Measurements from ENCODE around the gene FBXW7. TPM values are rescaled to one million over a fixed set of nuclear protein-coding genes. Genes with fewer than 3 reads are reported as not detected.

FBXW7 gene
- total RNA-seq, 1 experiment from 2014 or later = 30.9 TPM

- no peak for DNase-seq
- no peak overlapping the region for H2AFZ ChIP-seq (ENCODE audit: low read length)
- H4K20me1 ChIP-seq (ENCODE audit: insufficient read depth, low read depth, low read length) = peaks cover 92% of the 10 kb centered on the region
- no peak overlapping the region for H3K4me2 ChIP-seq (ENCODE audit: low read depth, low read length, poor library complexity, severe bottlenecking)
- H3K9me3 ChIP-seq (ENCODE audit: low read length) = no peaks in the 10 kb centered on the region
- no peak overlapping the region for H3K27ac ChIP-seq (ENCODE audit: low read length)
- no peaks in the 10 kb centered on the region for H3K27me3 ChIP-seq (ENCODE audit: low read length)
- peaks cover 17% of the 10 kb centered on the region for H3K4me1 ChIP-seq (ENCODE audit: low read length)
- no peaks in the 10 kb centered on the region for H3K9me2 ChIP-seq (replicated peaks; ENCODE audit: insufficient read depth, low read length)
- H3K4me3 ChIP-seq (ENCODE audit: low read length) = no peak overlapping the region
- peaks cover 41% of the 10 kb centered on the region for H3K79me2 ChIP-seq (ENCODE audit: low read length)
- H3K9ac ChIP-seq (ENCODE audit: low read length) = no peak overlapping the region
- peaks cover 14% of the 10 kb centered on the region; the same call in 1 of the 2 replicates for H3K36me3 ChIP-seq (ENCODE audit: insufficient read depth, low read length)
Measured at GRCh38 chr4:152529880-152530279, 6.0 kb downstream of the FBXW7 start.

GRCh38 chr4:152528060-152528459, 7.8 kb downstream of the FBXW7 start:
- H3K4me2 ChIP-seq (ENCODE audit: low read depth, low read length, poor library complexity, severe bottlenecking) = no peak overlapping the region
- peaks cover 92% of the 10 kb centered on the region for H4K20me1 ChIP-seq (ENCODE audit: insufficient read depth, low read depth, low read length)
- no peak overlapping the region for H3K27ac ChIP-seq (ENCODE audit: low read length)
- DNase-seq = no peak
- no peak overlapping the region for H3K4me3 ChIP-seq (ENCODE audit: low read length)
- H2AFZ ChIP-seq (ENCODE audit: low read length) = no peak overlapping the region
- H3K27me3 ChIP-seq (ENCODE audit: low read length) = no peaks in the 10 kb centered on the region
- H3K9ac ChIP-seq (ENCODE audit: low read length) = no peak overlapping the region
- H3K9me2 ChIP-seq (replicated peaks; ENCODE audit: insufficient read depth, low read length) = no peaks in the 10 kb centered on the region
- H3K79me2 ChIP-seq (ENCODE audit: low read length) = peaks cover 35% of the 10 kb centered on the region
- no peaks in the 10 kb centered on the region for H3K4me1 ChIP-seq (ENCODE audit: low read length)
- H3K36me3 ChIP-seq (ENCODE audit: insufficient read depth, low read length) = 0 out of 2 replicates have a peak, but pooled peaks cover 6% of the 10 kb centered on the region
- H3K9me3 ChIP-seq (ENCODE audit: low read length) = no peaks in the 10 kb centered on the region

- H3K36me3 ChIP-seq (ENCODE audit: insufficient read depth, low read length) = 0 out of 2 replicates have a peak, but pooled peaks cover 6% of the 10 kb centered on the region
- no peak overlapping the region for H2AFZ ChIP-seq (ENCODE audit: low read length)
- no peak overlapping the region for H3K27ac ChIP-seq (ENCODE audit: low read length)
- H3K9me3 ChIP-seq (ENCODE audit: low read length) = no peaks in the 10 kb centered on the region
- H3K4me3 ChIP-seq (ENCODE audit: low read length) = no peak overlapping the region
- H3K4me2 ChIP-seq (ENCODE audit: low read depth, low read length, poor library complexity, severe bottlenecking) = no peak overlapping the region
- H3K79me2 ChIP-seq (ENCODE audit: low read length) = peaks cover 35% of the 10 kb centered on the region
- H3K4me1 ChIP-seq (ENCODE audit: low read length) = no peaks in the 10 kb centered on the region
- DNase-seq = no peak
- H3K9me2 ChIP-seq (replicated peaks; ENCODE audit: insufficient read depth, low read length) = no peaks in the 10 kb centered on the region
- no peak overlapping the region for H3K9ac ChIP-seq (ENCODE audit: low read length)
- peaks cover 93% of the 10 kb centered on the region for H4K20me1 ChIP-seq (ENCODE audit: insufficient read depth, low read depth, low read length)
- H3K27me3 ChIP-seq (ENCODE audit: low read length) = no peaks in the 10 kb centered on the region
Measured at GRCh38 chr4:152525878-152526277, 10.0 kb downstream of the FBXW7 start.

- no peaks in the 10 kb centered on the region for H3K9me3 ChIP-seq (ENCODE audit: low read length)
- peaks cover 94% of the 10 kb centered on the region for H4K20me1 ChIP-seq (ENCODE audit: insufficient read depth, low read depth, low read length)
- no peak overlapping the region for H3K27ac ChIP-seq (ENCODE audit: low read length)
- H3K36me3 ChIP-seq (ENCODE audit: insufficient read depth, low read length) = no peaks in the 10 kb centered on the region
- H3K4me3 ChIP-seq (ENCODE audit: low read length) = no peak overlapping the region
- H3K9me2 ChIP-seq (replicated peaks; ENCODE audit: insufficient read depth, low read length) = no peaks in the 10 kb centered on the region
- H3K4me1 ChIP-seq (ENCODE audit: low read length) = no peaks in the 10 kb centered on the region
- H2AFZ ChIP-seq (ENCODE audit: low read length) = no peak overlapping the region
- H3K79me2 ChIP-seq (ENCODE audit: low read length) = peaks cover 34% of the 10 kb centered on the region
- H3K9ac ChIP-seq (ENCODE audit: low read length) = no peak overlapping the region
- DNase-seq = no peak
- no peaks in the 10 kb centered on the region for H3K27me3 ChIP-seq (ENCODE audit: low read length)
- H3K4me2 ChIP-seq (ENCODE audit: low read depth, low read length, poor library complexity, severe bottlenecking) = no peak overlapping the region
Measured at GRCh38 chr4:152524427-152524826, 11.5 kb downstream of the FBXW7 start.

- no peak overlapping the region for H3K9ac ChIP-seq (ENCODE audit: low read length)
- H3K4me1 ChIP-seq (ENCODE audit: low read length) = no peaks in the 10 kb centered on the region
- no peak overlapping the region for H3K4me2 ChIP-seq (ENCODE audit: low read depth, low read length, poor library complexity, severe bottlenecking)
- H3K9me3 ChIP-seq (ENCODE audit: low read length) = no peaks in the 10 kb centered on the region
- H3K4me3 ChIP-seq (ENCODE audit: low read length) = no peak overlapping the region
- DNase-seq = no peak
- peaks cover 92% of the 10 kb centered on the region for H4K20me1 ChIP-seq (ENCODE audit: insufficient read depth, low read depth, low read length)
- H3K36me3 ChIP-seq (ENCODE audit: insufficient read depth, low read length) = no peaks in the 10 kb centered on the region
- no peak overlapping the region for H2AFZ ChIP-seq (ENCODE audit: low read length)
- no peak overlapping the region for H3K27ac ChIP-seq (ENCODE audit: low read length)
- no peaks in the 10 kb centered on the region for H3K27me3 ChIP-seq (ENCODE audit: low read length)
- no peaks in the 10 kb centered on the region for H3K9me2 ChIP-seq (replicated peaks; ENCODE audit: insufficient read depth, low read length)
- peaks cover 37% of the 10 kb centered on the region for H3K79me2 ChIP-seq (ENCODE audit: low read length)
Measured at GRCh38 chr4:152523731-152524130, 12.2 kb downstream of the FBXW7 start.

- H4K20me1 ChIP-seq (ENCODE audit: insufficient read depth, low read depth, low read length) = peaks cover 83% of the 10 kb centered on the region
- H3K4me1 ChIP-seq (ENCODE audit: low read length) = no peaks in the 10 kb centered on the region
- no peak for DNase-seq
- no peaks in the 10 kb centered on the region for H3K9me3 ChIP-seq (ENCODE audit: low read length)
- no peaks in the 10 kb centered on the region for H3K27me3 ChIP-seq (ENCODE audit: low read length)
- H3K79me2 ChIP-seq (ENCODE audit: low read length) = peaks cover 33% of the 10 kb centered on the region
- H3K9ac ChIP-seq (ENCODE audit: low read length) = no peak overlapping the region
- H3K27ac ChIP-seq (ENCODE audit: low read length) = no peak overlapping the region
- no peaks in the 10 kb centered on the region for H3K9me2 ChIP-seq (replicated peaks; ENCODE audit: insufficient read depth, low read length)
- no peaks in the 10 kb centered on the region for H3K36me3 ChIP-seq (ENCODE audit: insufficient read depth, low read length)
- H2AFZ ChIP-seq (ENCODE audit: low read length) = no peak overlapping the region
- H3K4me3 ChIP-seq (ENCODE audit: low read length) = no peak overlapping the region
- H3K4me2 ChIP-seq (ENCODE audit: low read depth, low read length, poor library complexity, severe bottlenecking) = no peak overlapping the region
Measured at GRCh38 chr4:152522754-152523153, 13.1 kb downstream of the FBXW7 start.

GRCh38 chr4:152522245-152522644, 13.6 kb downstream of the FBXW7 start:
- Histone ChIP-seq H3K27me3 (ENCODE audit: low read length) (no peaks in the 10 kb centered on the region), H3K4me2 (ENCODE audit: low read depth, low read length, poor library complexity, severe bottlenecking) (no peak overlapping the region), H3K9me2 (replicated peaks; ENCODE audit: insufficient read depth, low read length) (no peaks in the 10 kb centered on the region), H4K20me1 (ENCODE audit: insufficient read depth, low read depth, low read length) (peaks cover 81% of the 10 kb centered on the region), H3K27ac (ENCODE audit: low read length) (no peak overlapping the region), H3K4me1 (ENCODE audit: low read length) (no peaks in the 10 kb centered on the region), H3K79me2 (ENCODE audit: low read length) (peaks cover 33% of the 10 kb centered on the region), H2AFZ (ENCODE audit: low read length) (no peak overlapping the region), H3K9me3 (ENCODE audit: low read length) (no peaks in the 10 kb centered on the region), H3K4me3 (ENCODE audit: low read length) (no peak overlapping the region), H3K36me3 (ENCODE audit: insufficient read depth, low read length) (no peaks in the 10 kb centered on the region), H3K9ac (ENCODE audit: low read length) (no peak overlapping the region)
- no peak for DNase-seq

GRCh38 chr4:152516156-152516555, 19.7 kb downstream of the FBXW7 start:
- no peak overlapping the region for H3K4me3 ChIP-seq (ENCODE audit: low read length)
- no peaks in the 10 kb centered on the region for H3K36me3 ChIP-seq (ENCODE audit: insufficient read depth, low read length)

GRCh38 chr4:152515678-152516077, 20.2 kb downstream of the FBXW7 start:
- Histone ChIP-seq H3K4me1 (ENCODE audit: low read length) (peaks cover 24% of the 10 kb centered on the region), H3K79me2 (ENCODE audit: low read length) (peaks cover 25% of the 10 kb centered on the region), H3K27ac (ENCODE audit: low read length) (no peak overlapping the region), H2AFZ (ENCODE audit: low read length) (no peak overlapping the region), H3K4me3 (ENCODE audit: low read length) (no peak overlapping the region), H4K20me1 (ENCODE audit: insufficient read depth, low read depth, low read length) (peaks cover 69% of the 10 kb centered on the region), H3K27me3 (ENCODE audit: low read length) (no peaks in the 10 kb centered on the region), H3K4me2 (ENCODE audit: low read depth, low read length, poor library complexity, severe bottlenecking) (no peak overlapping the region), H3K36me3 (ENCODE audit: insufficient read depth, low read length) (no peaks in the 10 kb centered on the region), H3K9me2 (replicated peaks; ENCODE audit: insufficient read depth, low read length) (no peaks in the 10 kb centered on the region), H3K9me3 (ENCODE audit: low read length) (no peaks in the 10 kb centered on the region), H3K9ac (ENCODE audit: low read length) (no peak overlapping the region)
- no peak for DNase-seq

More at GRCh38 chr4:152516156-152516555, 19.7 kb downstream of the FBXW7 start:
- Histone ChIP-seq H3K4me1 (ENCODE audit: low read length) (peaks cover 21% of the 10 kb centered on the region), H3K27me3 (ENCODE audit: low read length) (no peaks in the 10 kb centered on the region), H3K79me2 (ENCODE audit: low read length) (peaks cover 30% of the 10 kb centered on the region), H3K9me3 (ENCODE audit: low read length) (no peaks in the 10 kb centered on the region), H3K27ac (ENCODE audit: low read length) (no peak overlapping the region), H4K20me1 (ENCODE audit: insufficient read depth, low read depth, low read length) (peaks cover 69% of the 10 kb centered on the region), H2AFZ (ENCODE audit: low read length) (no peak overlapping the region), H3K4me2 (ENCODE audit: low read depth, low read length, poor library complexity, severe bottlenecking) (no peak overlapping the region), H3K9ac (ENCODE audit: low read length) (no peak overlapping the region), H3K9me2 (replicated peaks; ENCODE audit: insufficient read depth, low read length) (no peaks in the 10 kb centered on the region)
- no peak for DNase-seq

Measured in Karpas-422 (cell line).